Mucosa of gallbladder (tissue), 1 donor: ENCODE measurements around the gene ELP4. TPM values are rescaled to one million over a fixed set of nuclear protein-coding genes. Genes with fewer than 3 reads are reported as not detected.
"Not testable (repeated sequence)": the region's sequence is repeated elsewhere in the genome, so short reads cannot be mapped to it uniquely, and the experiment has no call there.

Experiments used
- DNase-seq: peaks from one replicate; pipeline ENCODE4 v3.0.0-alpha.2; 2020; ENCODE audit warnings: low spot score
- total RNA-seq: library from RNA; stranded (reverse); gene quantifications from one replicate; pipeline ENCODE4 v1.2.1, GENCODE V29; 2021
- donor health status: DM: no; HTN: no; CAD: no.

Gene ELP4
- total RNA-seq, 1 donor from 2014 or later = 14.4 TPM

GRCh38 chr11:31702966-31703365 lies 193.4 kb downstream of the ELP4 start:
- no peak for DNase-seq

DNA sequence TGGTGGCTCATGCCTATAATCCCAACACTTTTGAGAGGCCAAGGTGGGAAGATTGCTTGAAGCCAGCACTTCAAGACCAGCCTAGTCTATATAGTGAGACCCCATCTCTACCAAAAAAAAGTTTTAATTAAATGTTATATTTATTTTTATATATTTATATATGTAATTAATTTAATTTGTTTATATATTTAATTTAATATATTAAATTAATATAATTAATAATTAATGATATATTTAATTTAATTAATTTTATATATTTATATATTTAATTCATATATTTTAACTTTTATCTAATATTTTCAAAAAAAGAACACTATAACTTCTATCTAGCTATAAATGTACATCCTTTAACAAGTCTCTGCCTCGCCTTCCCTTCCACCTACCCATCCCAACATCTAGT lies 196.8 kb downstream of the ELP4 start:
- no peak for DNase-seq

DNA sequence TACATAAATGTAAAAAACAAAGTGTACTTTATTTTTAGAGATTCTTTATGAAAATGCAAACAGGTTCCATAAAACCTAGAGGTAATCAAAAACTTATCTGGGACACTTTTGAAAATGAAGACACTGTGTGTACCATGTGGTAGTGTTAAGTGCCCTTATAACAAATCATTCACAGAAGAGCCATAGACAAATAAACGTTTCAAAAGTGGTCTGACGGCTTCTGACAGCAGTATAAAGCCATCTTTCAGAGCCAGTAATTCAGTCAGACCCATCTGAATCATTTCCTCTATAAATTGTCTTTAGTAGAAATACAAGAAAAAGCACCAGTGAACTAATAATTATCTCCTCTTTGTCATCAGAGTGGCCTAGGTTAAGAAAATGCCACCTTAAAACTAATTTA lies 201.6 kb downstream of the ELP4 start:
- DNase-seq = no peak

GRCh38 chr11:31712851-31713250 lies 203.3 kb downstream of the ELP4 start:
- no peak for DNase-seq

- no peak for DNase-seq
Observed at GRCh38 chr11:31714840-31715239, 205.3 kb downstream of the ELP4 start.

DNA sequence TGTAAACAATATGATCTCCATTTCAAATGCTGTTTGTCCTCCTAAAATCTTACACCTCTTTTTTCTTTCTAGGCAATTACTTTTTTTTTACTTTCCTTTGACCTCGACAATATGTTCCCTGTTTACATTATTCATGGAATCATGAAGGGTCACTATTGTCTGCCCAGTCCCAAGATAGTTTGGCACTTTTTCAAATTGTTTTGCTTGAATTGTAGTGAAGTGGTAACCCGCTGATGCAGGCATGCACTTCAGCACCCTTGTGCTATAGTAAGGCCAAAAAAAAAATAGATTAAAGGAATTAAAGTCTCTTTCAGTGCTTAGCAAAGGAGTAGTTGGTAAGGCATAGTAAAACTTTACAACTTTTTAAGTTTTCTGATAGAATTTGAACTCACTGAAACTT lies 210.7 kb downstream of the ELP4 start:
- no peak for DNase-seq

DNA sequence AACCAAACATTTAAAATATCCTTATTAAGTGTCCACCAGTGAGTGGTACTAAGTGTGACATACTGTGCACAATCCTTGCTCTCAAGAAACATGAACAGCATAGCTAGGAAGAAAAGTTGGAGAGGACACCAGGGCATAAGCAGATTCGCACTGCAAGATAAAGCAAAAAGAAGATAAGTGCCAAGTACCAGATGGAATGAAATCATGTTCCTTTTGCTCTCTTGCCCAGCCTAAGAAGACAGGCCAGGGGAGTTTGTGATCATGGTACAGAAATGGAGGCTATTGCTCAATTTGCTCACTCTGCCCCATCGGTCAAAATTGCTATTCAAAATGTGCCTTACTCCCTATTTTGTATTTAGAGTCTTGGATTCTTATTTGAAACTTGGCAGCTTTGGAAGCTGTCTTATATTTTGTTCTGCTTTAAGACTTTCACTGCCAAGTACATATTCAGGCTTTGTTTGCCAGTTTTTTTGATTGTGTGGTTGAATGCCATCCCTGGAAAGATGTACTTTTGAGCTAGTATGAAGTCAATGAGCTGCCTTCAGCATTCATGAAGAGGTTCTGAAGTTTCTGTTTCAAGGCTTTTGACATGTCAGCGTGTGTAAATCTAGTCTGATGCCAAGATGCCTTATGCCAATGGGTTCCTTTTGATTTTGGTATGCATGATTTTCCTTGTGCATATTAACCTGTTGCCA lies 211.3 kb downstream of the ELP4 start:
- DNase-seq = no peak

DNA sequence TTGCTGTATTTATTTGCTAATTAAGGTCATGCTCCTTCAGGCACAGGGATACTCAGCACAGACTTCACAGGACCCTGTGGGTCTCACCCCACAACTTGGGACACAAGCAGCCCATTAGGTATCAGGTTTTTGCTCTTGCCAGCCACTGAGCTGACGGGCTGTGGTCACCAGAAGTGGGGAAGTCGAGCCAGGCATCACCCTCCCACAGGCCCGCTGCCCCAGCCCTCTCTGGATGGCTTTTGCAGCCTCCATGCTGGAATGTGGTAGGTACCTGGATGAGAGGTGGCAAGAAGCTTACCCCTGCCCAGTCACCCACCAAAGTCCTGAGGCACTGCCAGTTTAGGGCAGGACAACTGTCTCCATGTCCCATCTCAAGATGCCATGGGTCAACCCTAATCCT lies 213.2 kb downstream of the ELP4 start:
- no peak for DNase-seq

DNA sequence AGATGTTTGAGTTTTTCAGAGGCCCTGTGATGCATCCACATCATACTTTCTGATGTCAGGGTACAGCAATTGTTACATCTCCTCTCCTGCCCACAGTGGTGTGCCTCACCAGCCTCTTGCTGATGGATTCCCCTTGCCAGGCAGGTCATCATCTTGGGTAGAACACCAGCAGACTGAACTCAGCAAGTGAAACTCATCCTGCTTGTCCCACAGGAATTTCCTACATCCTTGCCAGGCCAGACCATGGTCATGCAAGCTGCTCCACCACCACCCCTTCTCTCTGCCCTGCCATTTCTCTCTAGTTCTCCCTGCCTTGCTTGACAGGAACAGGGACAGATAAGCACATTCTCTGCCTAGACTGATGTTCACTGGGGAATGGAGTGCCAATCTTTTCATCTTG lies 215.6 kb downstream of the ELP4 start:
- no peak for DNase-seq

DNA sequence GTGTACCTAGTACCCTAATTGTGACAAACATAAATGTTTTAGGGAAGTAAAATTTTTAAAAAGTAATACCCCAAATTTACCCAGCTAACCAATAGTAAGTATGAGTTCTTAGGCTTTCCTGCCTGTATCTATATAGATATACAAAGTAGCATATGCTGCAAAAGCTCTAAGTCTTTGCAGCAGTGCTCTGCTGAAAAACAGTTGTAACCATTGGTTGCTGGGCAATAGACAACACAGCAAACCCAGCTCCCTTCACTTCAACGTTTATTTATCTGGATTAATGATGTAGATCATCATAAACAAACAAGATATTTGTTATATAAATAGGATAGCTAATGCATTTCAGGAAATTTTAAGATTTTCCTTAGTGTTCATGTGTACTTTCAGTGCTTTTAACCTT lies 218.9 kb downstream of the ELP4 start:
- DNase-seq = no peak

- no peak for DNase-seq
Observed at GRCh38 chr11:31740131-31740530, 230.6 kb downstream of the ELP4 start.

- not testable (repeated sequence) for DNase-seq
Observed at GRCh38 chr11:31740731-31741368, 231.3 kb downstream of the ELP4 start.

GRCh38 chr11:31747581-31747980 lies 238.0 kb downstream of the ELP4 start:
- no peak for DNase-seq

- DNase-seq = no peak
Observed at GRCh38 chr11:31757260-31757835, 247.8 kb downstream of the ELP4 start.

DNA sequence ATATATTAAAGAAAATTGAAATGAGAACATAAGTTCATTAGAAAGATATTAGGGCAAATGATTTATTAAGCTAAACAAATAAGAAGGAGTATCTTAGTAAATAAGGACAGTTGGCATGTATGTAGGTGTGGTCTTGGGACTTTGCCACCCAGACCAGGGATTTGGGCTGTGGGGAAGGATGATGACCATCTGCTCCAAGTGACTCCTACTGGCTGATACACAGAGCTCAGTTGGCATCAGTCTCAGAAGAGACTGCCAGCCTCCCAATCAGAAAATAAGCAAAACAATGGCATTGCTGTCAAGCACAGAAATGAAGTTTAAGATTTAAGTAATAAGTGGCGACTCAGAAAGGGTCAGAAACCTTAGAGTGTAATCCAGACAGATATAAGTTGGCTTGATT lies 252.1 kb downstream of the ELP4 start:
- DNase-seq = no peak

- DNase-seq = no peak
Observed at GRCh38 chr11:31763296-31763695, 253.7 kb downstream of the ELP4 start.

DNA sequence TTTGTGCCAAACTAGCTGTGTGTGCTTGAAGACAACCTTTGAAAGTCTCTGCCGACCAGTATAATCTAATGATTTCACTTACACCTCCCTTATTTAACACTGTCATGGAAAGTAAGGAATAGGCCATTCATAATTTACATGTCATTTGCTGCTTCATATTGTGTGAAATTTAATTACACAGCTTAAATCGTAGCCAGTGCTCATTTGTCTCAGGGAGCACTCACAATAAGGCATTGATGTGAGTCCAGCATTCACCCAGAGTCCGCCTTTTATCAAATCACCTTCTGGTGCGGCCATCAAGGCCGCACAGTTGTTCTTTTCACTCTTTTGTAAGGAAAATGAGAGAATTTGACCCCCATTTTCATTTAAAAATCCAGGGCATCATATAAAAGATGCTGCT lies 254.7 kb downstream of the ELP4 start:
- no peak for DNase-seq

DNA sequence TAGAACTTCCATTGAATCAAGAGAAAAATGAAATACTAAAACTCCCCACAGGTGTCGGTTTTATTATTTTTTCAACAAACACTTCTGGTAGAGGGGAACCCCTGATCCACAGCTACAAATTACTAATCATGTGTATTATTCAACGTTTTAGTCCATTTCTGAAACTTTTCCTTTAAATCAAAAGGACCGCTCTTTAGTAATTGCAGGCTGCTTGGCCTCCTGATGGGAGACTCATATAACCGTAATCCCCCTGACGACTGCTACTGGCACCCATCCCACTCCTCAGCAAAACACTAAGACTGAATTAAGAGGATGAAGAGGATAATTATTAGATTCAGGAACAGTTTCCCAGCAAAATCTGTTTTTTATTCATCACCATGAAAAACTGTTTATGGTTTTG lies 255.2 kb downstream of the ELP4 start:
- DNase-seq = no peak

DNA sequence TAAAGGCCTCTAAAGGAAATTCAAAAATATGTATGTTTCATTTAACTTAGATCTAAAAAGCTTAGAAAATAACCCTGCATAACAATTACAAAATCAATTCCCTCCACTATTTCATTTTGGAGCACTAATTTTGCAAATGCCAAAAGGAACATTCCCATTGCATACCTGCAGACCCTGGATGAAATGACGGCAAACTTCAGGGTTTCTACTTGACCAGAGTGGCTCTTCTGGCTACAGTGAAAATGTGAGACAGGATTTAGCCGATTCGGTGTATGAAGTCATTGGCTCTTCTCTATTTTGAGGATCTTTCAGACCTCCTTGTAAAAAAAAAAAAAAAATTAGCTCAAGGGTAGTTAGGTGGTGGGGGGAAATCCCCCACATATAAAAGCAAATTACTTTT lies 257.5 kb downstream of the ELP4 start:
- no peak for DNase-seq

- no peak for DNase-seq
Observed at GRCh38 chr11:31767685-31768084, 258.1 kb downstream of the ELP4 start.

GRCh38 chr11:31768749-31769640 lies 259.4 kb downstream of the ELP4 start:
- no peak for DNase-seq

GRCh38 chr11:31770011-31770700 lies 260.6 kb downstream of the ELP4 start:
- DNase-seq = no peak
